HAP-1 (cell line): Measurements from ENCODE around the gene WDFY3.

Source experiments
- DNase-seq, 2 experiments: peaks; one replicate each; pipeline ENCODE4 v3.0.0-alpha.2; 2016 to 2020; ENCODE audit warnings: low spot score in 2 of 2
- H3K27me3 ChIP-seq: fragments of 250-450 bp; sonication (Bioruptor Pico); 2 replicates; pipeline ENCODE4 v1.5.1; 2020; ENCODE audit warnings: low read depth, mild to moderate bottlenecking, moderate library complexity
- H3K36me3 ChIP-seq: fragments of 250-450 bp; sonication (Bioruptor Pico); replicated peaks from 2 replicates; pipeline ENCODE4 v1.5.1; 2020; ENCODE audit warnings: mild to moderate bottlenecking
- H3K4me1 ChIP-seq: fragments of 250-450 bp; sonication (Bioruptor Pico); 2 replicates; pipeline ENCODE4 v1.5.1; 2020; ENCODE audit warnings: mild to moderate bottlenecking
- H3K4me3 ChIP-seq: fragments of 250-450 bp; sonication (Bioruptor Pico); 2 replicates; pipeline ENCODE4 v1.5.1; 2020; ENCODE audit warnings: mild to moderate bottlenecking, moderate library complexity
- H3K9me3 ChIP-seq: fragments of 250-450 bp; sonication (Bioruptor Pico); 2 replicates; pipeline ENCODE4 v1.5.1; 2020; ENCODE audit warnings: mild to moderate bottlenecking, moderate library complexity
- in situ Hi-C: fragments of 300-500 bp; cut with MboI; formaldehyde crosslinking; loops from 3 replicates; pipeline ENCODE4 v1.14.3; 2020; ENCODE audit warnings: low sequenced_read_pairs, inconsistent platforms, mixed read lengths

The WDFY3 gene

DNA sequence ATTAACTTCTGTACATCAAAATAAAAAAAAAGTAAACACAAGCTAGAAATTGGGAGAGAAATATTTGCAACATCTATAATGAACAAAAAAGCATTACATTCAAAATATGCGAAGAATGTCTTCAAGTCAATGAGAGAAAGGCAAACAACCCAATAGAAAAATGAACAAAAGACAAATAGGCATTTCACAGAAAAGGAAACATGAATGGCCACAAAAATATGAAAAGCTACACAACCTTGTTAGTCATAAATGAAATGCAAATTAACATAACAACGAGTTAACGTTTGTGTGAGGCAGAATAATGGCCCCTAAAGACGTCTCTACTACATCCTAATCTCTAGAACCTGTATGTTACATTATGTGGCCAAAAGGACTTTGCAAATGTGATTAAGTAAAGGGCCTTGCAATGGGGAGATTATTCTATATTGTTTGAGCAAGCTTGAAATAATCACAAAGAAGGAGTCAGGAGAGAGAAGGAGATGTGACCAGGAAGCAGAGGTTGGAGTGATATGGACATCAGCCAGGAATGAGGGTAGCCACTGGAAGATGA, 86.8 kb downstream of the WDFY3 start:
- Histone ChIP-seq H3K4me3 (no peak overlapping the region), H3K36me3 (no peaks in the 10 kb centered on the region), H3K27me3 (no peaks in the 10 kb centered on the region), H3K4me1 (peaks cover 31% of the 10 kb centered on the region), H3K9me3 (no peaks in the 10 kb centered on the region)
- in situ Hi-C loops = no loop called here
- peak; percentile 66 to 98 for DNase-seq

DNA sequence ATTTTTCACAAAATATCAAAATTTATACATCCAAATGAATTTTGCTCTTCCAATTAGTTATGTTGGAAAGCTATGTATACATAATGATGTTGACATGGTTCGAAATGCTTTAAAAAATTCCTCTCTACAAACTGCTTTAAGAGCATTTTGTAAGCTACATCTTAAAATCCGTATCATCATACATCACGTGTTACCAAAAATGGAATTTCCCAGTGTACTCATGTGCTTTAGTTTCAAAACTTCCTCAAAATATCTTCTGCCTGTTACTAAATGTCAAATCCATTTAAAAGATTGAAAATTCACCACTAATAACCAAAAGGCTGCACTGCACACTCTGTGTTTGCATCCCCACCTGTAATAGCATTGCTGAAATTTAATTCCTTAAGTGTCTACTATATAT, 87.9 kb downstream of the WDFY3 start:
- Histone ChIP-seq H3K9me3 (no peaks in the 10 kb centered on the region), H3K36me3 (no peaks in the 10 kb centered on the region), H3K4me3 (no peak overlapping the region), H3K4me1 (peaks cover 28% of the 10 kb centered on the region), H3K27me3 (no peaks in the 10 kb centered on the region)
- in situ Hi-C loops = no loop called here
- no peak for DNase-seq

DNA sequence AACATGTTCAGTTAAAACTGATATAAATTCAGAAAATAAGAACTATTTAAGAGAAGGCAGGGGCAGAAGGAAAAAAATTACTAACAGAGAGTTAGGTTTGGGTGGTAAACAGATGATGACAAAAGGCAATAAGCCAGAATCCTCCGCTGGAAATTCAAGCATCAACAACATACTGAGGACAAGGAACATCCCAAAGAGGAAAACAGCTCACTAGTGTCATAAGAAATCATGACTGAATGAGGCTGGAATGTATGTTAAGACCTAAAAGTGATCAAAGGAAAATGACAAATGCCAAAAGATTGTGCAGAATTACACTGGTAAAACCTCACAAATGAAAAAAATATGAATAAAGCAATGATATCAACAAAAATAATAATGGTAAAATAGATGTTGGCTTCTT, 88.4 kb downstream of the WDFY3 start:
- in situ Hi-C loops = no loop called here
- H3K4me3 ChIP-seq = no peak overlapping the region
- H3K27me3 ChIP-seq = no peaks in the 10 kb centered on the region
- H3K9me3 ChIP-seq = no peaks in the 10 kb centered on the region
- no peak for DNase-seq
- H3K36me3 ChIP-seq = no peaks in the 10 kb centered on the region
- H3K4me1 ChIP-seq = peaks cover 29% of the 10 kb centered on the region

DNA sequence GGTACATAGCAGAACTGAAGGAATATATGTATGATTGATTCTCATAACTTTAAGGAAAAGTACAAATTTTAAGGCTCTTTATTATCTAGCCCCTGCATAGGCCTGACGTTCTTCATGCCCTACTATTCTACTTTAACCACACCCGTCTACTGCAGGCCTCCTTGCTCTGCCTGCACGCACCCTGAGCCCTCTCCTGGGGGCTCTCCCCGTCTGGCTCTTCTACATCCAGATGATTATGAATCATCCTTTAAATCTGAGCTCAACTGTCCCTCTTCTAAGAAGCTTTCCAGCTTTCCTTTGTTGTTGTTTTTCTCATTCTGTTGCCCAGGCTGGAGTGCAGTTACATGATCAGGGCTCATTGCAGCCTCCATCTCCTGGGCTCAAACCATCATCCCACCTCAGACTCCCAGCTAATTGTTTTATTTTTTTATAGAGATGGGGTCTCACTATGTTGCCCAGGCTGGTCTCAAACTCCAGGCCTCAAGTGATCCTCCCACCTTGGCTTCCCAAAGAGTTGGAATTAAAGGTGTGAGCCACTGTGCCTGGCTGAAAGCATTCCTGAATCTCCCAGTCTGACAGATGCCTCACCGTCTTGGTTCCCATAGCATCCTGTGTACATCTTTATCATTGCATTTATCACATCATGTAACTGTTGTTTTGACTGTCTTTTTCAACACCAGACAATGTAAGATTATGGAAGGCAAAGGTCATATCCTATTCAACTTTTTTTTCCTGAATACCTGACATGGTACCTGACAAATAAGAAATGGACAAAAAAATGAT, 89.2 kb downstream of the WDFY3 start:
- no peaks in the 10 kb centered on the region for H3K9me3 ChIP-seq
- no peak for DNase-seq
- H3K36me3 ChIP-seq = no peaks in the 10 kb centered on the region
- H3K27me3 ChIP-seq = no peaks in the 10 kb centered on the region
- in situ Hi-C loops = no loop called here
- peaks cover 36% of the 10 kb centered on the region for H3K4me1 ChIP-seq
- H3K4me3 ChIP-seq = no peak overlapping the region

DNA sequence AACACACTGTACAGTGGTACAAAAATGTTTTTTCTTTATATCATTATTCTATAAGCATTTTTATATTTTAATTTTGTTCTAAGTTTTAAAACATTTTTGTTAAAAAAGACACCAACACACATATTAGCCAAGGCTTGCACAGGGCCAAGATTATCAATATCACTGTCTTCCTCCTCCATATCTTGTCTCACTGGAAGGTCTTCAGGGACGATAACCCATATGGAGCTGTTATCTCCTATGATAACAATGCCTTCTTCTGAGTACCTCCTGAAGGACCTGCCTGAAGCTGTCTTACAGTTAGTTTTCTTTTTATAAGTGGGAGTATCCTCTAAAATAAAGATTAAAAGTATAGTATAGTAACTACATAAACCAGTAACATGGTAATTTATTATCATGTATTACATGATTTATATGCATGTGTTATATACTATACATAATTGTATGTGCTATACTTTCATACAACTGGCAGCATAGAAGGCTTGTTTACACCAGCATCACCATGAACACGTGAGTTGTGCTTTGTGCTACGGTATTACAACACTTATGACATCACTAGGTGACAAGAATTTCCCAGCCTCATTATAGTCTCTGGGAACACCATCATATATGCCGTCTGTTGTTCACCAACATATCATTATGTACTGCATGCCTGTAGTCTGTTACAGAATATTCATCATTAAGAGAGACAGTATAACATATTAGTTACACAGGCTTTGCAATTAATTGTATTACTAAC, 90.7 kb downstream of the WDFY3 start:
- in situ Hi-C loops = no loop called here
- no peak for DNase-seq
- H3K9me3 ChIP-seq = no peaks in the 10 kb centered on the region
- H3K4me3 ChIP-seq = no peak overlapping the region
- no peaks in the 10 kb centered on the region for H3K27me3 ChIP-seq
- H3K4me1 ChIP-seq = peaks cover 41% of the 10 kb centered on the region
- H3K36me3 ChIP-seq = no peaks in the 10 kb centered on the region

DNA sequence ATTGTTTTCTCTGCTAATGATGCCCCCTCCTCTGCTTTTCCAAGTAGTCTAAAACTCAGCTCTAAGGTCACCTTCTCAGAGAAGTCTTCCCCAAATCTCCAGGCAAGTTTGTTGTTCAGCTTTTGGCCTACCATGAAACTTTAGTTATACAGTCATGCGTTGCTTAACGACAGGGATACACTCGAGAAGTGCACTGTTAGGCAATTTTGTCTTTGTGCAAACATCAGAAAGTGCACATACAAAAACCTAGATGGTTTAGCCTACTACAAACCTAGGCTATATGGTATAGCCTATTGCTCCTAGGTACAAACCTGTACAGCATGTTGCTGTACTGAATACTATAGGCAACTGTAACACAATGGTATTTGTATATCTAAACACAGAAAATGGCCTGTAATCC, 91.9 kb downstream of the WDFY3 start:
- in situ Hi-C loops = no loop called here
- H3K4me3 ChIP-seq = no peak overlapping the region
- no peaks in the 10 kb centered on the region for H3K27me3 ChIP-seq
- no peaks in the 10 kb centered on the region for H3K36me3 ChIP-seq
- H3K4me1 ChIP-seq = peaks cover 46% of the 10 kb centered on the region
- H3K9me3 ChIP-seq = no peaks in the 10 kb centered on the region
- no peak for DNase-seq

DNA sequence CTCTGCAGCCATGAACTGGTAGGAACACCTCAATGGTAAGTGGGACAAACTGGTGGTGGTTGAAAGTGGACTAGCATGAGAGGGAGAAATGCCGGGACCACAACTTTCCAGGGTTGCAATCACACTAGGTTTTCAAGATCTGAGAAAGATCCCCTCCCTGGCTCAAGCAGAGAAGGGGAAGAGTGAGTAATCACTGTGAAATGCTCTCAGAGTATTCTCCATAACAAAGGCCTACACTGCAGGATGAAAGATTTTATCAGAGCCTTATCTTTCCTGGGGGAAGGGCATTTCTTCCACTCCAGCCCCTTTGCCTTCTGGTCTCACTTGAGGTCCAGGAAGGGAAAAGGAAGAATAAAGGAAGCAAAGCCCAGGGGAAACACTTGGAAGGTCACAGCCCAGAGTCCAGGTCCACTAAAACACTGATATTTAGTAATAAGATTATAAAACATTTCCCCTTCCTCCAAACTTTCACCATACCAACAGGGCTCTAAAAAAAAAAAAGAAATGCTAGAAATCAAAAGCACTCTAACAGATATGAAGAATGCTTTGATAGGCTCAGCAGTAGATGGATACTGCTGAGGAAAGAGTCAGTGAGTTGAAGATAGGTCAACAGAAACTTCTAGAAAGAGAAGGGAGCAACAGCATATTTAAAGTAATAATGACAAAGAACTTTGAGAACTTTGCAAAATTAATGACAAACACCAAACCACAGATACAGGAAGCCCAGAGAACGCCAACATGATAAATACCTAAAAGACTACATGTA, 95.9 kb downstream of the WDFY3 start:
- H3K4me3 ChIP-seq = peak overlapping the region; percentile 9; the same call in 1 of the 2 replicates
- in situ Hi-C loops = no loop called here

DNA sequence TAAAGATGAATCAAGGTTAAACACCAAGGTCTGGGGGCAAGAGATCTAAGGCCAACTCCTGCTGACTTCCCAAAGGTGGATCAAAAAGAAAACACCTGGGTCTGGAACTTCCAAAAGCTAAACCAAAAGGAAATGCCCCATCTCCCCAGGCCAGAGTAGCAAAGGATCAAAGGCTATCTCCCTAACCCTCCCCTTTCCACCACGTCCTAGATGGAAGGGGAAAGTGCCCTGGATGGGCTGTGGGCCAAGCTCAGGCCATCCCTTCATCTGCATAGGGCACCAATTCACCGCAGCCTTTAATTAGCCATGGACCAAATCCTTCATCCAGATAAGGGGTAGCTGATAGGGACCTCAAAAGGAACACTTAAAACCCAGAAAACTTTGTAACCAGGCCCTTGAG, 100.2 kb downstream of the WDFY3 start:
- no peaks in the 10 kb centered on the region for H3K9me3 ChIP-seq
- no peaks in the 10 kb centered on the region for H3K36me3 ChIP-seq
- DNase-seq = no peak
- no peak overlapping the region for H3K4me3 ChIP-seq
- H3K4me1 ChIP-seq = peaks cover 42% of the 10 kb centered on the region
- in situ Hi-C loops = no loop called here
- no peaks in the 10 kb centered on the region for H3K27me3 ChIP-seq

More for the DNA sequence above, 95.9 kb downstream of the WDFY3 start:
- peaks cover 51% of the 10 kb centered on the region for H3K4me1 ChIP-seq
- H3K9me3 ChIP-seq = no peaks in the 10 kb centered on the region
- peak; percentile 58 to 90 for DNase-seq
- no peaks in the 10 kb centered on the region for H3K27me3 ChIP-seq
- no peaks in the 10 kb centered on the region for H3K36me3 ChIP-seq

DNA sequence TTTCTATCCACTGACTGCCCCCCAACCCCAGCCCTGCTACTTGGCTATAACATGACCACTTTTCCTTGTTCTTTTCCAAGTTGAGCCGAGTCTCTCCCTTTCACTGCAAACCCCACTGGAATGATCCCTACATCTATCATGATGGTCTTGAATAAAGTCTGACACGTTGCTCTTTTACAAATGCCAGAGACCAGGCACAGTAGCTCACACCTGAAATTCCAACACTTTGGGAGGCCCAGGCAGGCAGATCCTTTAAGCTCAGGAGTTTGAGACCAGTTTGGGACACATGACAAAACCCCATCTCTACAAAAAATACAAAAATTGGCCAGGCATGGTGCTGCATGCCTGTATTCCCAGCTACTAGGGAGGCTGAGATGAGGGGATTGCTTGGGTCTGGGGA, 100.9 kb downstream of the WDFY3 start:
- no peaks in the 10 kb centered on the region for H3K9me3 ChIP-seq
- DNase-seq = no peak
- peaks cover 35% of the 10 kb centered on the region for H3K4me1 ChIP-seq
- H3K36me3 ChIP-seq = no peaks in the 10 kb centered on the region
- no peaks in the 10 kb centered on the region for H3K27me3 ChIP-seq
- in situ Hi-C loops = no loop called here
- H3K4me3 ChIP-seq = no peak overlapping the region

DNA sequence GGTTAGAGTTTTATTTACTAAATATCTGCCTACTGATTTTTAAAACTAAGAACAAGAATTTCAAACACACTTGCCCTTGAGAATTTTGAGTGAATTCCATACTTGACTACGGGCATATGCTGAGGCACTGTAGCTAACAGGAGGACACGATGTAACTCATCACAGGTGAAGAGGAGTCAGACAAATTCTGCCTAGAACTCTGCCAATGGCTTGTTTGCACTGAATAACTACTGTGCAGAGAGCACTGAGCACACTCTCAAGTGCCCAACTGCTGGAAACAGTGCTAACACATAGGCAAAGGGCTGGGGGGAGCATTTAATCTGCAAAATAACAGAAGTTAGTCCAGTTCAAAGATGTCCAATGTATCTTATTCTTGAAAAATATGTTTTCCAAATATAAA, 104.4 kb downstream of the WDFY3 start:
- H3K4me3 ChIP-seq = no peak overlapping the region
- H3K36me3 ChIP-seq = peaks cover 4% of the 10 kb centered on the region
- in situ Hi-C loops = no loop called here
- H3K27me3 ChIP-seq = no peaks in the 10 kb centered on the region
- H3K4me1 ChIP-seq = peaks cover 4% of the 10 kb centered on the region
- no peaks in the 10 kb centered on the region for H3K9me3 ChIP-seq
- no peak for DNase-seq

DNA sequence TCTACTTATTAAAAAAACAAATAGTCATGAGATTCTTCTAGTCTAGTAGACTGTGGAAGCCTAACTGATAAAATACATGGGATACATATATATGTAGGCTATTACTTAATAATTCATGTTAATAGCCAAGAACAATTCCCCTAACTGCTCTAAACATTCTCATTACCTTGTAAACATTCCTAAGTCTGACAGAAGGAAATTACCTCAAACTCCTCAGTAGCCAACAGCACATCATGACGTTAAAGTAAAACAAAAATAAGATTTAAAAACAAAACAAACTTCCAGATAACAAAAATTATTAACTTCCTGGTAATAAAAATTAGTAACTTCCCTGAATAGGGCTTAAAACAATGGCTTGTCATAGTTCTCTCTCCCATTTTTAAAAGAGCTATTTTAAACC, 109.2 kb downstream of the WDFY3 start:
- no peak for DNase-seq
- Histone ChIP-seq H3K36me3 (peaks cover 4% of the 10 kb centered on the region), H3K27me3 (no peaks in the 10 kb centered on the region), H3K9me3 (no peaks in the 10 kb centered on the region), H3K4me3 (no peak overlapping the region), H3K4me1 (peaks cover 2% of the 10 kb centered on the region; the same call in 1 of the 2 replicates)
- in situ Hi-C loops = no loop called here

DNA sequence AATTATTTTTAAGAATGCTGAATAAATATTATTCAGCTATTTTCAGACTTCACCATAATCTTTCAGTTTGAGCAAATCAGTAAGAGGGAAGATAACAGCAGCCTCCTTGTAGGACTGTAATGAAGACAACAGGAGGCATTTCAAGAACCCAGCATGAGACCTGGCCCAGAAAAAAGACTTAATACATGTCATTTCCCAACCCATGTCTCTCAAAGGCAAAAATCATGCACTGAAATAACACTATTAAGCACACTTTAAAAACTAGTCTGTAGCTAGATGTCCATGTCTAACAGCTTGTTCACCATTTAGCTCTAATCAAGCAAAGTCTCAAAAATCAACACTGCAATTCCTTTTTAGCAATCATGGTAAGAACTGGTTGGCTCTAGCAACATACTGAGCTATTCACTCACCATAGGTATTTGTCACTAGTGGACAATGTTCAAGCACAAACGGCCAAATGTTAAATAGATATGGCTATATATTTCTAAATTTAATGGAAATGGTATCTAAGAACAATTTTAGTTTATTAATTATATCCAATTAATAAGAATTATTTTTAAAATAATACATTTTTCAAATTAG, 109.9 kb downstream of the WDFY3 start:
- H3K9me3 ChIP-seq = no peaks in the 10 kb centered on the region

DNA sequence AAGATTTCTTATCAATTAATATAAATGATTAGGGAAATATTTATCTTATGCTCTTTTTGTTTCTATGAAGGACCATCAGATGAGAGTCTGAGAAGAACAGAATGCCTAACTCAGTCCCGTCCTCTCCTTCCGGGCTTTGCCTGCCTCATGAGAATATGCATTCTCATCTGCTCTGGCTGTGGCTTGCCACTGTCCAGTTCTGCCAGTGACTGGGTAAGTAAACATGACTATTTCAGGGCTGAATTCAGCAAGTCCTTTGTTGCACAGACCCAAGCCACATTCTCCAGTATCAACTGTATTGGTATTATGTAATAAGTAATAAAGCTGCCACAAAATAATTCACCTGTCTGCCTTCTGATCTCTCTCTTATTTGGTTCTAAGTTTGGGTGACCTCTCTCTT, 110.7 kb downstream of the WDFY3 start:
- Histone ChIP-seq H3K4me3 (no peak overlapping the region), H3K9me3 (no peaks in the 10 kb centered on the region), H3K27me3 (no peaks in the 10 kb centered on the region), H3K4me1 (peaks cover 13% of the 10 kb centered on the region), H3K36me3 (peaks cover 4% of the 10 kb centered on the region)
- DNase-seq = no peak
- in situ Hi-C loops = no loop called here

More for the DNA sequence above, 109.9 kb downstream of the WDFY3 start:
- H3K27me3 ChIP-seq = no peaks in the 10 kb centered on the region
- peaks cover 4% of the 10 kb centered on the region for H3K36me3 ChIP-seq
- in situ Hi-C loops = no loop called here
- peaks cover 8% of the 10 kb centered on the region for H3K4me1 ChIP-seq
- no peak overlapping the region for H3K4me3 ChIP-seq
- no peak for DNase-seq
